NT2/D1 (cell line): ENCODE results near the gene SLC9B2.

Source experiments
- SUZ12 ChIP-seq: IDR thresholded peaks from 2 replicates; pipeline ENCODE4 v1.6.1; 2011; ENCODE audit not compliant: insufficient read length, insufficient read depth; ENCODE audit errors: extremely low read depth
- YY1 ChIP-seq: IDR thresholded peaks from 2 replicates; pipeline ENCODE4 v1.6.1; 2011; ENCODE audit not compliant: insufficient read length, insufficient read depth
- ZNF274 ChIP-seq: IDR thresholded peaks from 2 replicates; pipeline ENCODE4 v1.6.1; 2011; ENCODE audit warnings: mild to moderate bottlenecking, low read depth, low read length

GRCh38 chr4:103044183-103044582, 32.4 kb downstream of the SLC9B2 start:
- no peak for TF ChIP-seq YY1
- no peak for TF ChIP-seq SUZ12
- TF ChIP-seq ZNF274: no peak
